ENCODE data around the gene TECTB.

The TECTB gene

DNA sequence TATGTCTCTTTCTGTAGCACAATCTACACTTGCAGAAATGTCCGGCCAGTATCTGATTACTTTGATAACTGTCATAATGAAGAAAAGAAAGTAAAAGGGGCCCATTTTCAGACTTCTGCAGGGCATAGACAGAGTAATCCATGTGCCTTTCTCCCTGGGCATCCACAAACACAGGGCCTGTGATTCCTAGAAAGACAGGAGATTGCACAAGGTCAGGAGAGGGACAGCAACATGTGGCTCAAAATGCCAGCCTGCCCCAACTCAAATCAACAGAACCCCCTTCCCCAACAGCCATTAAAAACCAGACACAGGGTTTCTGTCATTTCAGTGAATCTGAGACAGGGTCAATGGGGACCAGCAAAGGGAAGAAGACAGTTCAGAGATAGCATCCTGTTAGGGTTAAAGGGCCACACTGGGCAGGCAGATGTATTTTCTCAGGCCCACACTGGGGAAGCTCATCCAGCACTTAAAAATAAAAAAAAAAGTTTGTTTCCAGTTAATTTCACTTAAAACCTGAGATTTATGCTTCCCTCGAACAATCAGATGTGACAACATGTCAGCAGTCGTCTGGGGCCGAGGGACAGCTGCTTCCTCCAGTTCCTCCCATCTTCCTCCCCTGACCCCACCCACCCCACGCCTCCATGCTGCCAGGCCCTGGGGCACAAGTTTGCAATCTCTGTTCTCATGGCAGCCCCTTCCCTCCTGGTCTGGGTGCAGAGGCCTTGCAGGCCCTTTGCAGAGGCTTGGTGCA lies 60.0 kb downstream of the TECTB start:
- no peaks in the 10 kb centered on the region for H3K9me2 ChIP-seq (replicated peaks; ENCODE audit: insufficient read depth, low read length)
- no peak overlapping the region for H2AFZ ChIP-seq (ENCODE audit: low read depth, low read length, severe bottlenecking)
- TF ChIP-seq EZH2phosphoT487 (conservative IDR thresholded peaks at IDR 0.05; ENCODE audit: low read length): no peak
- TF ChIP-seq, protein P1, sequence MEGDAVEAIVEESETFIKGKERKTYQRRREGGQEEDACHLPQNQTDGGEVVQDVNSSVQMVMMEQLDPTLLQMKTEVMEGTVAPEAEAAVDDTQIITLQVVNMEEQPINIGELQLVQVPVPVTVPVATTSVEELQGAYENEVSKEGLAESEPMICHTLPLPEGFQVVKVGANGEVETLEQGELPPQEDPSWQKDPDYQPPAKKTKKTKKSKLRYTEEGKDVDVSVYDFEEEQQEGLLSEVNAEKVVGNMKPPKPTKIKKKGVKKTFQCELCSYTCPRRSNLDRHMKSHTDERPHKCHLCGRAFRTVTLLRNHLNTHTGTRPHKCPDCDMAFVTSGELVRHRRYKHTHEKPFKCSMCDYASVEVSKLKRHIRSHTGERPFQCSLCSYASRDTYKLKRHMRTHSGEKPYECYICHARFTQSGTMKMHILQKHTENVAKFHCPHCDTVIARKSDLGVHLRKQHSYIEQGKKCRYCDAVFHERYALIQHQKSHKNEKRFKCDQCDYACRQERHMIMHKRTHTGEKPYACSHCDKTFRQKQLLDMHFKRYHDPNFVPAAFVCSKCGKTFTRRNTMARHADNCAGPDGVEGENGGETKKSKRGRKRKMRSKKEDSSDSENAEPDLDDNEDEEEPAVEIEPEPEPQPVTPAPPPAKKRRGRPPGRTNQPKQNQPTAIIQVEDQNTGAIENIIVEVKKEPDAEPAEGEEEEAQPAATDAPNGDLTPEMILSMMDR (IDR thresholded peaks at IDR 0.05; ENCODE audit: insufficient read depth, low read length, poor library complexity, severe bottlenecking): no peak
- no peaks in the 10 kb centered on the region for H3K79me2 ChIP-seq (ENCODE audit: insufficient read depth, low read length)
- no peaks in the 10 kb centered on the region for H3K27me3 ChIP-seq (ENCODE audit: low read length)
- H3K4me2 ChIP-seq (ENCODE audit: low read depth, low read length, poor library complexity, severe bottlenecking): no peak overlapping the region
- no peaks in the 10 kb centered on the region for H4K20me1 ChIP-seq (ENCODE audit: low read depth, low read length)
- H3K4me3 ChIP-seq (ENCODE audit: insufficient read depth, low read length, poor library complexity, severe bottlenecking): no peak overlapping the region
- no peaks in the 10 kb centered on the region for H3K9me3 ChIP-seq (ENCODE audit: insufficient read depth, low read length)
- H3K36me3 ChIP-seq (ENCODE audit: low read length): no peaks in the 10 kb centered on the region
- no peak overlapping the region for H3K9ac ChIP-seq (ENCODE audit: low read length)
- no peaks in the 10 kb centered on the region for H3F3A ChIP-seq (ENCODE audit: insufficient read depth)
- no peak overlapping the region for H3K27ac ChIP-seq (ENCODE audit: low read depth, low read length)

DNA sequence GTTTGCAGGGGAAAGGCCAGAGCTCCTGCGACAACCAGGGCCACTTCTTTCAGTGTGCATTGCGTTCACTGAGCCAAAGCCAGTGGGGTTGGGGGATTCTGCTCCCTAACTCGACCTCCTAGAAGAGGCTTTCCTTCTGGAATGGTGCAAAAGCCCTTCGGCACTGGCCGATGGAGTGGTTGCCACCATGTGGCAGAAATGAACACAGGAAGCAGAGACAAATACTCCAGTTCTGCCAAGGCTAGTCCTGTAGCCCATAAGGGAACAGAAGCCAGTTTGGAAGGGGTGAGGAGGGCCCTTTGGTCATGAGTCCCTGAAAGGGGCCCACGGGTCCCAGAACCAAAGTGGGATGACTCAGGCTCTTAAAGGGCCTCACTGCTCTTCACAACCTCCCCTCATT lies 61.1 kb downstream of the TECTB start:
- Histone ChIP-seq H3K9me3 (ENCODE audit: insufficient read depth, low read length) (no peaks in the 10 kb centered on the region), H4K20me1 (ENCODE audit: low read depth, low read length) (no peaks in the 10 kb centered on the region), H3K79me2 (ENCODE audit: insufficient read depth, low read length) (no peaks in the 10 kb centered on the region), H3K9ac (ENCODE audit: low read length) (no peak overlapping the region), H3F3A (ENCODE audit: insufficient read depth) (no peaks in the 10 kb centered on the region), H3K4me3 (ENCODE audit: insufficient read depth, low read length, poor library complexity, severe bottlenecking) (no peak overlapping the region), H3K27me3 (ENCODE audit: low read length) (no peaks in the 10 kb centered on the region), H2AFZ (ENCODE audit: low read depth, low read length, severe bottlenecking) (no peak overlapping the region), H3K27ac (ENCODE audit: low read depth, low read length) (no peak overlapping the region), H3K9me2 (replicated peaks; ENCODE audit: insufficient read depth, low read length) (no peaks in the 10 kb centered on the region), H3K36me3 (ENCODE audit: low read length) (no peaks in the 10 kb centered on the region), H3K4me2 (ENCODE audit: low read depth, low read length, poor library complexity, severe bottlenecking) (no peak overlapping the region)
- TF ChIP-seq, protein P1 (IDR thresholded peaks at IDR 0.05; ENCODE audit: insufficient read depth, low read length, poor library complexity, severe bottlenecking): no peak
- no peak for TF ChIP-seq EZH2phosphoT487 (conservative IDR thresholded peaks at IDR 0.05; ENCODE audit: low read length)

DNA sequence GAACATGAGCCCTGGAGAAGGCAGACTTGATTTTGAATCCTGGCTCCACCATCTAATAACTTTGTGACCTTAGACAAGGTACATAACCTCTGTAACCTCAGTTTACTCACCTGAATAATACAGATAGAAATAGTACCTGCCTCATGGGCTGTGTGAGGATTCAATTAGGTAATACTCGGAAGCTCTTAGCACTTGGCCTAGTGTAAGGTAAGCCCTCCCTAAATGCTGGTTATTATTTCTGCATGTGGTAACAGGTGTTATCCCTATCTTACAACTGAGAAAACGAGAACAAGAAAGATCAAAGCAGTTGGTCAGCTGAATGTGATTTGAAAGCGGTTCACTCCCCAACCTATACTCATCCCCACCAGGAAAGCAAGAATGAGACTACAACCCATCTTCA lies 62.0 kb downstream of the TECTB start:
- Histone ChIP-seq H3K27ac (ENCODE audit: low read depth, low read length) (no peak overlapping the region), H3K36me3 (ENCODE audit: low read length) (no peaks in the 10 kb centered on the region), H2AFZ (ENCODE audit: low read depth, low read length, severe bottlenecking) (no peak overlapping the region), H4K20me1 (ENCODE audit: low read depth, low read length) (no peaks in the 10 kb centered on the region), H3K27me3 (ENCODE audit: low read length) (no peaks in the 10 kb centered on the region), H3K4me3 (ENCODE audit: insufficient read depth, low read length, poor library complexity, severe bottlenecking) (no peak overlapping the region), H3F3A (ENCODE audit: insufficient read depth) (no peaks in the 10 kb centered on the region), H3K9me3 (ENCODE audit: insufficient read depth, low read length) (no peaks in the 10 kb centered on the region), H3K4me2 (ENCODE audit: low read depth, low read length, poor library complexity, severe bottlenecking) (no peak overlapping the region), H3K79me2 (ENCODE audit: insufficient read depth, low read length) (no peaks in the 10 kb centered on the region), H3K9me2 (replicated peaks; ENCODE audit: insufficient read depth, low read length) (no peaks in the 10 kb centered on the region), H3K9ac (ENCODE audit: low read length) (no peak overlapping the region)
- TF ChIP-seq EZH2phosphoT487 (conservative IDR thresholded peaks at IDR 0.05; ENCODE audit: low read length): no peak
- TF ChIP-seq, protein P1 (IDR thresholded peaks at IDR 0.05; ENCODE audit: insufficient read depth, low read length, poor library complexity, severe bottlenecking): no peak

Data from SU-DHL-6 (cell line).